Measurements from ENCODE around the gene ARL17A. TPM values are rescaled to one million over a fixed set of nuclear protein-coding genes. Genes with fewer than 3 reads are reported as not detected.

ARL17A gene
- total and polyA plus RNA-seq, 7 donors, result 1.1 to 13.3 (median 7.2) TPM

Other genes starting within 250 kb of the ARL17A start
- 10 to 100 TPM in 1 of 4 donors, 1 to 10 TPM in 3; 7.6 to 12.5 (median 8.2) TPM for gene ARL17B, start 217.9 kb downstream of the ARL17A start, total RNA-seq
- 10 to 100 TPM in 1 of 3 donors, 1 to 10 TPM in 2; 3.8 to 27.1 (median 8.7) TPM for gene ARL17B, start 217.9 kb downstream of the ARL17A start, polyA plus RNA-seq
- 10 to 100 TPM in 1 of 4 donors, 1 to 10 TPM in 3; 2.6 to 13.3 (median 5.7) TPM for gene LRRC37A2, start 67.2 kb downstream of the ARL17A start, total RNA-seq
- 1 to 10 TPM; 1.5 to 6.7 (median 1.9) TPM for gene LRRC37A2, start 67.2 kb downstream of the ARL17A start, polyA plus RNA-seq
- 100 to 1,000 TPM in 1 of 4 donors, 10 to 100 TPM in 3; 19.7 to 103 (median 47.0) TPM for gene NSF, start 11.0 kb upstream of the ARL17A start, total RNA-seq
- 10 to 100 TPM; 19.3 to 40.2 (median 21.8) TPM for gene NSF, start 11.0 kb upstream of the ARL17A start, polyA plus RNA-seq
- under 1 TPM in 3 of 4 donors, not detected in 1; 0.08 to 0.36 (median 0.17) TPM for gene WNT3, start 239.0 kb upstream of the ARL17A start, total RNA-seq
- gene WNT3, start 239.0 kb upstream of the ARL17A start, polyA plus RNA-seq, result under 1 TPM in 2 of 3 donors, not detected in 1; 0.06 to 0.10 TPM